Stimulated activated naive CD4-positive, alpha-beta T cell (primary cell): ENCODE results near the gene ZNF646.
"Not testable (repeated sequence)": the region's sequence is repeated elsewhere in the genome, so short reads cannot be mapped to it uniquely, and the experiment has no call there.

Source experiments
- DNase-seq, 6 experiments: peaks; one replicate each; lab custom pipeline; 2025; lab: John Stamatoyannopoulos, UW

The ZNF646 gene

DNA sequence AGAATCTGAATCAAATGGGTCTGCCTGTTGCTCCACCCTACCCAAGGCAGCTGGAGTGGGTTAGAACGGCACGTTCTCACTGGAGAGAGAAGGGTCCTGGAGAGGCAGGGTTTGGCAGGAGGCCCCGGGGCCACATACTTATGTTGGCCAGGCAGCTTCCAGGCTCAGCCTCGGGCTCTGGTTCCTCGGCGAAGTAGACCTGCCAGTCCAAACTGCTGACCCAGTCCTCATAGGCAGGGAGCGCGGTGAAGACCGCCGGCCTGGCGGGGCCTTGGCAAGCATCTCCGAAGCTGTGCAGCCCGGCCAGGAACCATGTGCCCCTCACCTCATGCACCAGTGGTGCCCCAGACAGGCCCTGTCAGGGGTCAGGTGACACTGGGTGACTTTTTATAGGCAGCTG is 9.8 kb downstream of the ZNF646 start:
- DNase-seq = no peak

DNA sequence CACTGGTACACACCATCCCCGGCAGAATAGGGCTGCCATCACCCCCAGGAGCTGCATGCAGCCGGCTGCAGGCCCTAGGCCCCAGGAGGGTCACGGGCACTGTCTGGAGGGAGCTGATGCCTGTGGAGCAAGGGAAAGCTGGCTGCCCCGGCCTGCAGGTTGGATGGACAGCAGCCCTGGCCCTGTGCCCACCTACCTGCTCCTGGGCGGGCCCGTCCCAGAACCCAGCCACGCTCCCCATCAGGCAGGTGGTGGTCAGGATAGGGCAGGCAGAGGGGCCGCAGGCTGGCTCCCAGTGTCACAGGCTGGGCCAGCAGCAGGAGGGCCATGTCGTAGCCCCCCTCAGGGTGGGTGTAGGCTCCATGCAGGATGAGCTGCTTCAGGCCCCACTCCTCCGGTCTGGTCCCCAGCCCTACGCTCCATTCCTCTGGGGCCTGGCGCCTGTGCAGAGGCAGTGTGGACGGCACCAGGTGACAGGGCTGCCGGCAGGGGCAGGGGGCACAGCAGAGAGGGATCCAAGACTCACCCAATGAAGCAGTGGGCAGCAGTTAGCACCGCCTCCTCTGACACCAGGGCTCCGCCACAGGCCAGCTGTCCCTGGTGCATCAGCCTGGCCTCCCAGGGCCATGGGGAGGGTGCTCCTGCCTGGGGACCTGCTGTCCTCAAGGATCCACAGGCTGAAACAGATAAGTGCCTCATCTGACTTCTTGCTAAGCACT is 10.5 kb downstream of the ZNF646 start:
- no peak for DNase-seq

DNA sequence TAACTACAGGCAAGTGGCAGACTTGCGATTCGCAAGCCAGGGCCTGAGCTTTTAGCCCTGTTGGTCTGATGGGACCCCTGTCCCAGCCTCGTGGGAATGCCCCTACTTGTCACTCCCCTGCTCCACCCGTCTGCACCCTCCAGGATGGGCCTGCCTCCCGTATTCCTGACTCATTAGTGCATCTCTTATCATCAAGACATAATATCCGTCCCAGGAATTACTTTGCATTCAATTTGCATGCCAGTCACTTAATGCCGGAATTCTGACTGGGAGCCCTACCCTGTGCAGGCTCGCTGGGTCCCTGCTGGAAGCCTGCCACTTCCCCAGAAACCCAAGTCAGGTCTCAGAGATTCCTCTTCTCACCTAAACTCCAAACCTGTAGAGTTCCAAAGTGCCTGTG is 11.2 kb downstream of the ZNF646 start:
- no peak for DNase-seq

DNA sequence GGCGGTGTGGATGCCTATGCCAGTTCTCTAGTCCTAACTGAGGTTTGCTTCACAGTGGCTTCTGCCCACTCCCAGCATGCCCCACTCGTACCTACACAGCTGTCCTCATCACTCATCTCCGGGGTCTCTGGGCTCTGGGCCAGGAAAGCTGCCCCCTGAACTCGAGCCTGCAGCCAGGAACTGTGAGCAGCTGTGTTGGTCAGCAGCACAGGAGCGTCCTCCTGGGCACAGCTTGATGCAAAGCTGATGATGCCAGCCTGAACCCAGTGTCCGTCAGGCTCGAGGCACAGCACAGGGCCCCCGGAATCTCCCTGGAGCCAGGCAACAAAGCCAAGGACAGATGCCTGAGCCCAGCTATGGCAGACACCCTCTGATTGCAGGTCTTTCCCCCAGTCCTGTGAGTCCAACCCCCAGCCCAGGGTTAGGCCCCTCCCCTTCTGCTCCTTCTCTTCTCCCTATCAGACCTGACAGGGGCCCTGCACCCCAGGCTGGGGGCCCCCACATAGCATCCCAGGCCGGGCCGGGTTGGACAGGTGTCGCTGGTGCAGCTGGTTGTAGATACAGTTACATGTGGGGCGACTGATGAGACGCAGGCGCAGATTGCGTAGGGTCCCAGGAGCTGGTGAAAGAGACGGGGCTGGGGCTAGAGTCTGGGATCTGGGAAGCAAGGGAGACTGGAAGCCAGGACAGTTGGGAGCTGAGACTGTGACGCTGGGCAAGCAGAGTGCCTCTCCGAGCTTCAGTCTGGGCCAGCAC is 11.8 kb downstream of the ZNF646 start:
- no peak for DNase-seq

DNA sequence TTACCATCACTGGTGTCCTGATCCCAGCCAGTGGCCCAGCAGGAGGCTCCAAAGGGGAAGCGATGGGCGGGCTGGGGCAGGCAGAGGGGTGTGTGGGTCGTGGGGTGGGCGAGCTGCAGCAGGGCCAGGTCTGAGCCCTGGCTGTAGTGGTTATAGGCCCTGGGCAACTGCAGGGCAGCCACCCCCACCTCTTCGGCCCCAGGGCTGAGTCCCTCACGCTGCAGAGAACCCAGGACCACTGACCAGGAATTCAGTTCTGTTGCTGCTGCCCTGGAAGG is 12.3 kb downstream of the ZNF646 start:
- DNase-seq = no peak

DNA sequence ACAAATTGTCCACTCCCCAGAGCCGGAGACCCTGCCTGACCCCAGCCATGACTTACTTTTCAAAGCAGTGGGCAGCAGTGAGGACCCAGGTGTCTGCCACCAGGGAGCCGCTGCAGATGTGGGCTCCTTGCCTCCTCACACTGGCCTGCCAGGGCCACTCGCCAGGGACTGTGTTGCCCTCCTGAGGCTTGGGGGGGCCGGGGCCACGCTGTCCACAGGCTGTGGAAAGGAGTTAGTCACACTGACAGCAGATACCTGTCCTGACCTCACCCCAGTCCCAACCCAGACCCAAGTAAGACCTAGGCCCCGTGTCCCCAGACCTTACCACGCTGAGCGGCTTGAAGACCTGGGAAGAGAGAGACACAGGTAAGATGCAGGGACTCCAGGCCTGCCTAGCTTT is 13.3 kb downstream of the ZNF646 start:
- no peak for DNase-seq

DNA sequence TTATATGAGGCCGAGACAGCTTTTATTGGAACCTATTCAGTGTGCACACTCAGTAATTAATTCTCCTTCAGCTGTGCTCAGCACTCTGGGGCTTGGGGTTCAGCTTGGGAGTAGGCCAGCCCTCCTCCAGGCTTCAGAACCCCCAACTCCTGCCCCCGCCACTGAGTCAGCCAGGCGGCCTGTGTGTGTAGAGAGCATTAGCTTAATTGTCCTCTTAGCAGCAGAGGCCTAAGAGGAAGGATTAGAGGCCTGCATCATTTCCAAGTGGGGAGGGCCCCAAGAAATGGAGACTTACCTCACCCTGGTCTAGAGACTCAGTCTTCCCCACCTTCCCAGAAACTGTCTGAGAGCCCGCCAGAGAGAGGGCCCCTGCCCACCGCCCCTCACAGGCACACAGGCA is 13.7 kb downstream of the ZNF646 start:
- DNase-seq = no peak

DNA sequence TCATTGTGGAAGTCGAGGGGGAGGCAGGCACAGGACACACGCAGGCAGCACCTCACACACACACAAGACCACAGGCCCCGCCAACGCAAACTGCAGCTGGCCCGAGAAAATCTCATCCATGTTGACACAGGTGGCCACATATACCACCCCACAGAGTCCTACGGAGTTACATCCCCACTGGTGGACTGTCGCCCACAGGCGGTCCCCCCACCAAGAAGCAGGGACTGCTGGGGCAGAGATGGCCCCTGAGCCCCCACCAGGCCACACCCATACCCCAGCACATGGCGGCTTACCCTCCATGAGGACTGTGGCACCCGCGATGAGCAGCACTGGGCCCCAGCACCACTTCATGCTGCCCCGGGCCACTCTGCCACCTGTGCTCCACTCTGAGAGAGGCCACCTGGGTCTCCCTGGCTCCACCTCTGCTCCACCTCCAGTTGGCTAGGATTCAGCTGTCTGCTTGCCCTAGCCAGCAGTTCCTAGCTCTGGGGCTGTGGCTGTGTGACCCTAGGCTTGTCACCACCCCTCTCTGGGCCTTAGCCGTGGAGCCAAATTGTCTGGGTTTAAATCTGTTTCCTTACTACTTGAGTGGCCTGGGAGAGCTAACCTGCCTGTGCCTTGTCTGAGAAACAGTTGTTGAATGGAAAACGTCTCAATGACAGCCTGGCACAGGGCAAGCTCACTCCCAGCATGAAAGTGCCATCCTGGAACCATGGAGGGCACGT is 14.4 kb downstream of the ZNF646 start, which contains the start of gene PRSS53:
PRSS53 (minus strand) TSS at position 485 of the 725 bp plus-strand sequence; CDS start at position 351, 134 bp downstream.
- DNase-seq = no peak

DNA sequence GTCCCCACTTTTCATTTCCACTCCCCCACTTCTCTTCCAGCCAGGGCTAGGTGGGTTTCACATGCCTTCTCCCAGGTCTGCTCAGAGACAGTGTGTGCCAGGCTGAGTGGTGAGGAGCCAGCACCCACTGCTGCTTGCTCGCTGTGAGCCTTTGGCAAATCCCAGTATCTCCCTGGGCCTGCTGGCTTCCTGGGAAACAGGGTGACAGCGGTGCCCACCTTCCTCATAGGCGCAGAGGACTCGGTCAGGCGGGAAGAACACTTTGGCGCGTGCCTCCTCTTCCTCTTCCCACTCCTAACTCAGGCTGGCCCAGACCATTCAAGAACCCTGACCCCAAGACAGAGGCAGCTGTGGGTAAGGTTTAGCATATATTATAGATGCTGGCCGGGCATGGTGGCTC is 15.0 kb downstream of the ZNF646 start:
- no peak for DNase-seq

DNA sequence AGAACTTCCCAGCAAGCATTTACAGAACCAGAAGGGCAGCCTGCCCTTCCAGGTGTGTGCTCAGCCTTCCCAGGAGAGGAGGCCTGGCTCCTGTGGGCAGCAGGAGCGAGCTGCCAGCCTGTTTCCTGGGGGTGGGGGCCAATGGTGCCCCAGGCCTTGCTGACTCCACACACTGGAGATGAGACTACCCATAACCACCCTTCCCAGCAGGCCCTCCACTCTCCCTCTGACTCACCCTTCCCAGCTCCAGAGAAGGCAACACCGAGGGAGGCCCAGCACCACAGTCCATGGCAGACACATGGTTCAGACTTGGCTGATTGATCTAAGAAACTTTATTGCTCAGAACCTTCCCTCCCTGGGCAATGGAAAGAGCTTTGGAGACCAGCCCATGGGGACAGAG is 16.3 kb downstream of the ZNF646 start:
- DNase-seq = no peak

DNA sequence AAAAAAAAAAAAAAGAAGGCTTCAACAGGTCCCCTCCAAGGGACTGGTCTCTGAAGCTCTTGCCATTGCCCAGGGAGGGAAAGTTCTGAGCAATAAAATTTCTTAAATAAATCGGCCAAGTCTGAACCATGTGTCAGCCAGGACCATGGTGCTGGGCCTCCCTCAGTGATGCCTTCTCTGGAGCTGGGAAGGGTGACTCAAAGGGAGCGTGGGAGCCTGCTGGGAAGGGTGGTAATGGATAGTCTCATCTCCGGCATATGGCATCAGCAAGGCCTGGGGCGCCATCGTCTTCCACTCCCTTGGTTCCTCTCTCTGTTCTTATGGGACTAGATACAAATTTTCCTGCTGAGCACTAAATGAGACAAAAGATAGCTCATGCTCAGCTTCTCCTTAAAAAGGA is 18.1 kb downstream of the ZNF646 start:
- DNase-seq = no peak

DNA sequence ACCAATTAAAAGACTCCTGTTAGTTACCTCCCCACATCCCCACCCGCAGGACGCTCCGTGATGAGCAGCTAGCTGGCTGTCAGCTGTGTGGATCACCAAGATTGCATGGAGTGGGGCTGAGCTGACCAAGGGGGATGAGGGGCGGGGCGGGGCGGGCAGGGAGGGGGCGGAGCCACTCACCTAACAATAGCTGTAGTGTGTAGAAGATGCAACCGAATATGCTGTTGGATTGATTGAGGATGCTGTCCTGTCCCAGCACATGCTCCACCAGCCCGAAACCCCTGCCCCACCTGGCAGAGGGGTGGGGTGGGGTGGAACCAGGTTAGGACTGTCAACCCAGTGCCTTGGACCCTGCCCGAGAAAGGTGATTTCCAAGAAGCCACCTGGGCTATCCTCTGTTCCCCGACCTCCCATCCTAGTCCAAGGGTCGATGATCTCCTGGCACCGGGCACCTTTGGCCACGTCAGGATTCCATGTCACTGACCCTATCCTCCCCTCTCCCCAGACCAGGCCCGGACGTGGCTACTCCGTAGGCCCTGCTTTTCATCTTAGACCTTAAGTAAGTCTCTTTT is 19.0 kb downstream of the ZNF646 start:
- DNase-seq = peak in 1 of 6 experiments; percentile 5

DNA sequence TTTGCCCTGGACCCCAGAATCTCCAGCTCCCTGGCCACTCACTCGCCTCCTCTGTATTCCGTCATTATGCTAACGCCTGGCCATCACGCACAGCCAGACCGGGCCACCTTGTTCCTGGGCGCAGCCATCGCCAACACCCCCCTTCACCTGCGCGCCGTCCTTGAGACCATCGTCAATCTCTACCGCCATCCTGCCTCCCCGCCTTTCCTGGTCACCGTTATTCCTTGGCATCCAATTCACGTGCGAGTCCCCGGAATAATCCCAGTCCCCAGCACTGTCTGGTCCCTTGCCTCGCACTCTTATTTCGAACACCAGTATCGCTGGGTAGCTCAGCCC is 19.8 kb downstream of the ZNF646 start:
- DNase-seq = peak in 1 of 6 experiments; percentile 50

DNA sequence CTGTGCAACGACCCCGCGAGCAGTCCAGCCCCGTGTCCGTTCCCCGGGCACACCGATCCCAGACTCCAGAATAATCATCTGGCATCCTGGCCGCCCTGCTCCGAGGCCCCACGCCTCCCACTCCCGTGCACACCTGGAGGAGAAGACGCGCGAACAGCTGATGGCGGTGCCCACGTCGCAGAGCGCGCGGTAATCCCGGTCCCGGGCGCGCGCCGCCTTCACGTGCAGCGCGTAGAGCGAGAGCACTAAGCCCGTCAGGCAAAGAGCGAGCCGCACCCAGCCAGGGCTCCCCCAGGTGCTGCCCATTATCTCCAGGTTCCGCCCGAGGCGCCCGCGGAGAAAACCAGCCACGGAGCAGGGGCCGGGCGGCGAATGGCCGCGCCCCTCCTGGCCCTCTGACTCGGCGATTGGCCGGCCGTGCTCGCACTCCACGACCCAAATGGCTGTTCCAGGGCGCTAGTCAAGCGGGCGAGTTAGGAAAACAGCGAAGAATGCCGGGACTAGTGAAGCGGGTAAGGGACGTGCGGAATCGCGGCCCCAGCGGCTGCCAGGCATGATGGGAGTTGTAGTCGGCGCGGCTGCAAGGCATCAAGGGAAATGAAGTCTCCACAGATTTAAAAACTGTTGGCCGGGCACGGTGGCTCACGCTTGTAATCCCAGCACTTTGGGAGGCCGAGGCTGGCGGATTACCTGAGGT is 20.4 kb downstream of the ZNF646 start, which contains the start of gene VKORC1:
VKORC1 (minus strand) TSS at position 374 of the 697 bp plus-strand sequence; CDS start at position 306, 68 bp downstream.
- DNase-seq = peak; percentile 79 to 96 (median 86)

DNA sequence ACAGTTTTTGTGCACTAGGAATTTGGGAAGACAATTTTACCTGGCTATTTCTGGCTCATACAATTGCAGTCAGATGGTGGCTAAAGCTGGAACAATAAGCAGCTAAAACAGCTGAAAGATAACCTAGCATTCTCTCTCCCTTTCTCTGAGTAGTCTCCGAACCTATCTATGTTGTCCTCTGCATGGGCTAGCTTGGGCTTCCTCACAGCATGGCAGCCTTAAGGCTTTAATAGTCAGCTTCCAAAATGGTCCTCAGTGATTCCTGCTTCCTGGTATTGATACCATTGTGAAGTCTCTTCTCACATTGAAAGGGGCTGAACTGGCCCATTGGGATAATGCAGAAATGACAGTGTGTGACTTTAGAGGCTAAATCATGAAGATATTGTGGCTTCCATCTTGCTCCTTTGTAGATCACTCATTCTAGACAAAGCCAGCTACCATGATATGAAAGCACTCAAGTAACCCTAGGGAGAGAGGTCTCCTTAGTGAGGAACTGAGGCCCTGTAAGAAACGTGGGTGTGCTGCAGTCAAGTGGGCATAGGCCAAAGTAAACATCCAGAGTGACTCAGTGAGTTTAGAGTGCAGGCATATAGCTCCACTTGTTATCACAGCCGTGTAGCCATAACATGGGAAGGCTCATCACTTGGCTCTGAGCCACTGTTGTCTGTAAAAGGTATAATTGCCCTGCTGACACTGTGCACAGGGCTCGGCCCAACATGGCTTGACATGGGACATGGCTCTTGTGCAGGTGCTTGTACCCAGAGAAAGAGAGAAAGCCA is 25.8 kb downstream of the ZNF646 start:
- no peak for DNase-seq

DNA sequence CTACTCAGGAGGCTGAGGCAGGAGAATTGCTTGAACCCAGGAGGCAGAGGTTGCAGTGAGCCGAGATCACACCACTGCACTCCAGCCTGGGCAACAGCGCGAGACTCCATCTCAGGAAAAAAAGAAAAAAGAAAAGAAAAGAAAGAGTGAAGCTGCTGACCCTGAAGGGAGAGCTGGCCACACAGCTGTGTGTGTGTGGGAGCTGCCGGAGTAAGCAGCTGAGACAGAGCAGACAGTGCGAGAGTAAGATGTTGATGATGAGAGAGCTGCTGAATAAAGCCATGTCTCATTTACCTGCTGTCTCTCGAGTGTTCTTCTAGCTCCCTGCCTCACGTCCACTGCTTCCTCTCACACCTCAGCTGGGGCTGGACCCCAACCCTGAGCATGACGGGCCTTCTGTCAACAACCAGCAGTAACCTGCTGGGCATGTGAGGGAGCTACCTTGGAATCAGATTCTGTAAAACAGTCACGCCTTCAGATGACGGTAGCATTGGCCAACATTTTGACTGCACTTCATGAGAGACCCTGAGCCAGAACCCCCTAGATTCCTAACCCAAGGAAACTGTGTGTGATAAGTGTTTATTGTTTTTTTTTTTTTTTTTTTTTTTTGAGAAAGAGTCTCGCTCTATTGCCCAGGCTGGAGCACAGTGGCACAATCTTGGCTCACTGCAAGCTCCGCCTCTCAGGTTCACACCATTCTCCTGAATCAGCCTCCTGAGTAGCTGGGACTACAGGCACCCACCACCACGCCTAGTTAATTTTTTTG is 26.8 kb downstream of the ZNF646 start:
- DNase-seq = not testable (repeated sequence)

DNA sequence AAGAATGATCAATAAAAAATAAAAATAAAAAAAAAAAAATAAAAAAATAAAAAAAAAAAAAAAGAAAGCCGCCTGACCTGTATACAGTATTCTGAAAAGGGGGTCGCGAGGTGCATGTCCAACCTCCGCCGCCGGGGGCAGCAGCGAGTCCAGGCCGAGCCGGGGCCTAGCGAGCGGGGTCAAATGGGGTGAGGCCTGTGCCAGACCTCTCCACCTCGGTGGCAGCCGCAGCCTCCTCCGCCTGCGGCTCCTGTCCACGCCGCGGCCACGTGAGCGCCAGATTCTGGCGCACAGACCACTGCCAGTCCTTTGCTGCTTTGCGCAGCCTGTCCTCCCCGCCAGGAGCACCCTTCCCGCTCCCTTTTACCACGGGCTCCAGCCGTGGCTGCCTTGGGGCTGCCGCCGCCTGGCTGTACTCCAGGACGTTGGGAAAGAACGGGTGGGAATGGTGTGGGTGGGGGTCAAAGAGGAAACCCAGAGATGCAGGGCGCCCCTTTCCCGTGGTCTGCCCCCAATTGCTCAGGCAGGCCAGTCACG is 31.5 kb downstream of the ZNF646 start:
- DNase-seq = peak; percentile 38 to 76 (median 69)

DNA sequence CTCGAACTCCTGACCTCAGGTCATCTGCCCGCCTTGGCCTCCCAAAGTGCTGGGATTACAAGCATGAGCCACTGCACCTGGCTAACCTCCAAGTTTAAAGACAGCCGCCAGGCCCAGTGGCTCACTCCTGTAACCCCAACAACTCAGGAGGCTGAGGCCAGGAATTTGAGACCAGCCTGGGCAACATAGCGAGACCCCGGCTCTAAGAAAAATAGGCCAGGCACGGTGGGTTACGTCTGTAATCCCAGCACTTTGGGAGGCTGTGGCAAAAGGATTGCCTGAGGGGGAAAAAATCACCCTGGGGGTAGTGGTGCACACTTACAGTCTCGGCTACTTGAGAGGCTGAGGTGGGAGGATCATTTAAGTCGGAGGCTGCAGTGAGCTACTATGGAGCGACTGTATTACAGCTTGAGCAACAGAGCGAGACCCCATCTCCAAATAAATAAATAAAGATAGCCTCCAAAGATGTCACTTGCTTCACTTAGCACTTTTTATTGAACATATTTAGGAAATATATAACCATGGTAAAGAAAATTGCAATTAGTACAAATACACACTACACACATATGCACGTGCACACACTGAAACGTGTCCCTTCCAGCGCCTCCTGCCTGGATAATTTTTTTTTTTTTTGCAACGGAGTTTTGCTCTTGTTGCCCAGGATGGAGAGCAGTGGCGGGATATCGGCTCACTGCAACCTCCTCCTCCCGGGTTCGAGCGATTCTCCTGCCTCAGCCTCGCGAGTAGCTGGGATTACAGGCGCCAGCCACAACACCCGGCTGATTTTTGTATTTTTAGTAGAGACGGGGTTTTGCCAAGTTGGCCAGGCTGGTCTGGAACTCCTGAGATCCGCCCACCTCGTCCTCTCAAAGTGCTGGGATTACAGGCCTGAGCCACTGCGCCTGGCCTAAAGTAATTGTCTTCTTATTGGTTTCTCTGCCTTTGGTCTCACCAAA is 32.6 kb downstream of the ZNF646 start:
- DNase-seq = no peak

DNA sequence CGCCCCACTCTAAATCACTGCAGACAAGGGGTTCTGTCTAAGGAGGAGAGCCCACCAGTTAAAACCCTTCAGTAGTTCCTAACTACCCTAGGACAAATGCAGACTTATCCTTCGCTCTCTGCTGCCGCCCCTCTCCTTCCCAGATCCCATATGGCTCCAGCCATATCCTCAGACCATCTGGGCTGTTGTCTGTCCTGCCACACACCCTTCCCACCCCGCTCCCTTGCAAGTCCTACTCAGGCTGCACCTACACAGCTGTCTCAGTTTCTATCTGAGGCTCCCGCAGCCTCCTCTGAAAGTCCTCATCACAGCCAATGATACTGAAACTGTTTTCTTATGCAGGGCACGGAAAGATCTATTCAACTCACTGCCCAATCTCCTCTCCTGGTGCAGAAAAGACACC is 33.2 kb downstream of the ZNF646 start:
- no peak for DNase-seq
